Measurements from ENCODE around the gene TRABD2B.

The TRABD2B gene

DNA sequence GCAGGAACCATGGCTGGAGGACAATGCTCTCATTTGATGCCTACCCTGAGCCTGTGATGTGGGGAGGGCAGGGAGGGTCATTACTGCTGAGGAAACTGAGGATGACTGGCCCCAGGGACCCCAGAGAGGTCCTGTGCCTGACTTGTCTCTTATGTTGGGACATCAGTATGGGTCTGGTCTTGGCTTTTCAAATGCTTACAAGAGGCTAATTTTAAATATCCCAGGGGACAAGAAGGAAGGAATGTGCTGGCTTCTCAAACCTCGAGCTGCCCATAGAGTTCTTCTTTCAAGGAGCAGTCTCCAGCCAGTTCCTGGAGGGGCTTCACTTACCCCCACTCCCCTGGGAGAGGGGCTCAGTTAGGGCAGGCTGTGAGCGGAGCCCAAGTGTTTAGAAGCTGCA, 168.2 kb downstream of the TRABD2B start:
- DNase-seq (ENCODE audit: insufficient read length, low spot score): no peak
- no peak for FAIRE-seq
- no peak for TF ChIP-seq POLR2A (IDR thresholded peaks at IDR 0.05; ENCODE audit: low read depth, low read length)

- FAIRE-seq (no peak), DNase-seq (ENCODE audit: insufficient read length, low spot score) (no peak)
- TF ChIP-seq POLR2A (IDR thresholded peaks at IDR 0.05; ENCODE audit: low read depth, low read length): no peak
Observed at GRCh38 chr1:47827109-47827508, 170.1 kb downstream of the TRABD2B start.

DNA sequence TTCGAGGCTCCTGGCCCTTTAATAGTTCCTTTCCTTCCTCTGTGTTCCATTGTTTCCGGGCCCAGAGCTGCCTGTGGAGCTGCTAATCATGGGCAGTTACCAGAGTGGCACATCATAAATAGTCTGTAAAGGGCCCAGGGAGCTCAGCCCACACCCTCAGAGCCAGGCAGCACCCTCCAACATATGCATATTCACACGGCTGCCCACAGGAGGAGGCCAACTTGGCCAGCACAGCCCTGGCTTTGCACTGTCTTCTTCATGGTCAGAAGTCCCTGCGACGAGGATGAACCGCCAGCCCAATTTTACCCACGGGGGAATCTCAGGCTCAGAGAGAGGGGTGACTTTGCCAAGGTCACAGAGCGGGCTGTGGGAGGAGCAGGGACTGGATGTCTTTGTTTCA, 172.5 kb downstream of the TRABD2B start:
- TF ChIP-seq POLR2A (IDR thresholded peaks at IDR 0.05; ENCODE audit: low read depth, low read length): no peak
- DNase-seq (ENCODE audit: insufficient read length, low spot score) (no peak), FAIRE-seq (no peak)

DNA sequence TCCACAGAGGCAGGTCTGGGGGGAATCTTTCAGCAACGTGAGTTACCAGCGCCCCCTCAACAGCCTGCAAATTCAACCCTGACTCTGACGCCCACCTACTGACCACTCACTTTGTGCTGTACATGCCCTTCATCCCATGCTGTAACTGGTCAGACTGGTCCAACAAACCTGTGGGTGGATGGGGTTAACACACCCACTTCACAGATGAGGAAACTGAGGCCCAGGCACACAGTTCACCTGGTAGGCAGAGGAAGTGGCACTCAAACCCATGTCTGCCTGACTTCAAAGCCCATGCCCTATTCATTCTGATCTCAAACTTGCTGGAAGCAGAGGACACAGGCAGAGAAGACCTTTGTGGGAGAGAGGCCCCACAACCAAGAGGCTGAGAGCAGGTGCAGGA, 172.9 kb downstream of the TRABD2B start:
- no peak for FAIRE-seq
- no peak for TF ChIP-seq POLR2A (IDR thresholded peaks at IDR 0.05; ENCODE audit: low read depth, low read length)
- DNase-seq (ENCODE audit: insufficient read length, low spot score): no peak

- DNase-seq (ENCODE audit: insufficient read length, low spot score) (no peak), FAIRE-seq (no peak)
- no peak for TF ChIP-seq POLR2A (IDR thresholded peaks at IDR 0.05; ENCODE audit: low read depth, low read length)
Observed at GRCh38 chr1:47823040-47823808, 174.0 kb downstream of the TRABD2B start.

- FAIRE-seq: no peak
- DNase-seq (ENCODE audit: insufficient read length, low spot score): no peak
- no peak for TF ChIP-seq POLR2A (IDR thresholded peaks at IDR 0.05; ENCODE audit: low read depth, low read length)
Observed at GRCh38 chr1:47821760-47822159, 175.4 kb downstream of the TRABD2B start.

- DNase-seq (ENCODE audit: insufficient read length, low spot score): no peak
- FAIRE-seq: no peak
- TF ChIP-seq POLR2A (IDR thresholded peaks at IDR 0.05; ENCODE audit: low read depth, low read length): no peak
Observed at GRCh38 chr1:47819574-47819888, 177.7 kb downstream of the TRABD2B start.

GRCh38 chr1:47818682-47819573, 178.3 kb downstream of the TRABD2B start:
- TF ChIP-seq POLR2A (IDR thresholded peaks at IDR 0.05; ENCODE audit: low read depth, low read length): no peak
- FAIRE-seq: no peak
- no peak for DNase-seq (ENCODE audit: insufficient read length, low spot score)

- FAIRE-seq: no peak
- DNase-seq (ENCODE audit: insufficient read length, low spot score): no peak
- TF ChIP-seq POLR2A (IDR thresholded peaks at IDR 0.05; ENCODE audit: low read depth, low read length): no peak
Observed at GRCh38 chr1:47817861-47818260, 179.3 kb downstream of the TRABD2B start.

GRCh38 chr1:47816325-47817071, 180.7 kb downstream of the TRABD2B start:
- no peak for FAIRE-seq
- TF ChIP-seq POLR2A (IDR thresholded peaks at IDR 0.05; ENCODE audit: low read depth, low read length): no peak
- DNase-seq (ENCODE audit: insufficient read length, low spot score): no peak

DNA sequence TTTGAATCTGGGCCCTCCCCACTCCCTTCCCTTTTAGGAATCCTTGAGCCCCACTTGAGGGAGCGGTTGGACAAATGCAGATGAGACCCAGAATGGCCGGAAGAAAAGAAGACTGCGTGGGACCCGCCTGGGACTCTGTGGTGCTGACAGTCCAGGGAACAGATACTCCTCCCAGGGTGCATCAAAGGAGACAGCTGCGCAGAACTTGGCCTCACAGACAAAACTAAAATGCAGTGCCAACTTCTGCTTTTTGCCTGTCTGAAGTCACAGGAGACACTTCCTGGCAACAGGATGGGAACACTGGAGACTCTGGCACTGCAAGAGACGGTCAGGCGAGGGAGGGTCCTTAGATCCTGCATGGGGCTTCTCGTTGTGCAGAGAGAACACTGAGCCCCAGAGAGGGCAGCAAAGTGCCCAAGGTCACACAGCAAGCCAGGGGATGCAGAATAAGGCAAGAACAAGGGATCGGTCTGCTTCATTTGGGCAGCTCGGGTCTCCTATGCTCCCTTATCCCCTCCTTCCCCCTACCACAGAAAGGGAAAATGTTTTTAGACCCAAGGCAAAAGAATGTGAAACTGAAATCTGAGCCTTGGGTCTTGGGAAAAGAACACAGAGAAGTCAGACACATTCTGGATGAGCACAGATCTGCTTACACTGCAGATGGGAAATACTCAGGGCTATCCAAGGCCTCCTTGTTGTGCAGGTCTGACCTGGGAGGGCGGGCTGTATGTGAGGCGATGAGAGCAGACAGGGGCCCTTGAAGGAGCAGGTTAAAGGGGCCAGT, 182.4 kb downstream of the TRABD2B start:
- no peak for TF ChIP-seq POLR2A (IDR thresholded peaks at IDR 0.05; ENCODE audit: low read depth, low read length)
- DNase-seq (ENCODE audit: insufficient read length, low spot score) (no peak), FAIRE-seq (no peak)

DNA sequence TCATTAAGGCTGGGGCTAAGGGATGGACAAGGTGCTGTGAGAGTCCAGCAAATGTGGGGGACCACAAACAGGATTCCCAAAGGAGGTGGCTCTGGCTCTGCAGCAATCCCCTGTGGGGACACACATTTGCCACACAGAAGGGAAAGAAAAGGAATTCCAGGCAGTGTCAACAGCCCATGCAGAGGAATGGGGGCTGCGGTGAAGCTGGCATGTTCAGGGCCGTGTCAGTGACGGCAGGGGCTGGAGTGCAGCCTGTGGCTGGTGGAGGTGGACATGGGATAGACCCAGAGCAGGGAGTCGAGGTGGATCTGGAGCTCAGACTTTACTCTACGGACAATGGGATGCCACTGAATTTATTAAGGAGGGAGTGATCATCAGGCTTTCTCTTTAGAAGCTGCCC, 183.2 kb downstream of the TRABD2B start:
- FAIRE-seq (no peak), DNase-seq (ENCODE audit: insufficient read length, low spot score) (no peak)
- no peak for TF ChIP-seq POLR2A (IDR thresholded peaks at IDR 0.05; ENCODE audit: low read depth, low read length)

DNA sequence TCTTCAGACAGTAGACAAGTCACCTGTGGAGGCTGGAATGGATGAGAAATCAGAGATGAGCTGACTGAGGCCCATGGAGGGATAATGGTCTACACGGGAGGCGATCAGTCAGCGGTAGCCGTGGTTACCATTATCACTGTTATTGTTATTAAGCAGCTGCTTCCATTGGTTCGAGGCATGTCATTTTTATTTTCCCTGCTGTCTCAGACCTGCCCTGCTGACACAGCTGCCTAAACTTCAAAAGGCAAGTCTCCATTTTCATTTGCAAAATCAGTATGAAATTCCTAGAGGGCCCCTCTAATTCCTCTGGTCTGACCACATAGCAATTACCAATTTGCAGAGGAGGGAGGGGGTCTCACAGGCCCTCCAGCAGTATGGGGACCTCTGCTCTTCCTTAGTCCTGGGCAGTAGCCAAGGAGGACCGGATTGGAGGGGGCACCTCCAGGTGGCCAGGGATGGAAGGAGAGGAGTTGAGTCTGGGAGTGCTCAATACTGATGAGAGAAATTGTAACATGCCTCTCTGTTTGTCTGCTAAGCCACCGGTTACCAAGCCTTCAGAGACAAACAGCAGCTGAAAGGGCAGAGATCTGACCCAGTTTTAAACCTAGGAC, 184.2 kb downstream of the TRABD2B start:
- TF ChIP-seq POLR2A (IDR thresholded peaks at IDR 0.05; ENCODE audit: low read depth, low read length): no peak
- FAIRE-seq (no peak), DNase-seq (ENCODE audit: insufficient read length, low spot score) (no peak)

Data from H54 (cell line).